IPS-NIHi7 (cell line): ENCODE measurements around the gene SLC16A3.

Experiments
- DNase-seq: peaks from one replicate; pipeline ENCODE4 v3.0.0; 2012; ENCODE audit warnings: mixed read lengths; ENCODE audit errors: extremely low spot score

Gene SLC16A3

GRCh38 chr17:82287013-82287867 lies 58.4 kb downstream of the SLC16A3 start:
- no peak for DNase-seq

- DNase-seq = no peak
These were observed 59.3 kb downstream of the SLC16A3 start for GRCh38 chr17:82287868-82288801.
